ENCODE data around the gene NBL1.

- TF ChIP-seq POLR2A (IDR thresholded peaks at IDR 0.05; ENCODE audit: low read depth, low read length) (no peak), POLR2AphosphoS5 (IDR thresholded peaks at IDR 0.05; ENCODE audit: low read depth, low read length) (no peak), TAF1 (IDR thresholded peaks at IDR 0.05; ENCODE audit: borderline replicate concordance, low read depth, low read length) (no peak)
Measured at GRCh38 chr1:19629357-19629756, 14.8 kb upstream of the NBL1 start.
